NOMO-1 treated with dmso at 0.1 percent for 144 hours (cell line): Measurements from ENCODE around the gene RTP3.
A peak's percentile ranks its signal among the peaks of the same experiment; 100 is the strongest.
"Not testable (repeated sequence)": the region's sequence is repeated elsewhere in the genome, so short reads cannot be mapped to it uniquely, and the experiment has no call there.

Experiments used
- DNase-seq: peaks from one replicate; lab custom pipeline; 2025; ENCODE audit not compliant: unreplicated experiment; lab: John Stamatoyannopoulos, UW

RTP3 gene

GRCh38 chr3:46490338-46491084, 7.3 kb upstream of the RTP3 start:
- DNase-seq, result no peak

GRCh38 chr3:46491089-46492070, 6.4 kb upstream of the RTP3 start:
- no peak for DNase-seq

- no peak for DNase-seq
Observed at GRCh38 chr3:46492890-46493547, 4.8 kb upstream of the RTP3 start.

GRCh38 chr3:46494491-46494890, 3.3 kb upstream of the RTP3 start:
- not testable (repeated sequence) for DNase-seq

GRCh38 chr3:46495901-46496456, 1.8 kb upstream of the RTP3 start:
- no peak for DNase-seq

- DNase-seq, result no peak
Observed at GRCh38 chr3:46496746-46497555, 825 bp upstream of the RTP3 start.

GRCh38 chr3:46498916-46499519, 1.2 kb downstream of the RTP3 start:
- DNase-seq, result no peak

- DNase-seq, result no peak
Observed at GRCh38 chr3:46500656-46501635, 3.2 kb downstream of the RTP3 start.

- DNase-seq, result no peak
Observed at GRCh38 chr3:46501702-46502101, 3.9 kb downstream of the RTP3 start.

- DNase-seq, result no peak
Observed at GRCh38 chr3:46503200-46503874, 5.6 kb downstream of the RTP3 start.

- no peak for DNase-seq
Observed at GRCh38 chr3:46504789-46505188, 7.0 kb downstream of the RTP3 start.

- DNase-seq, result no peak
Observed at GRCh38 chr3:46505953-46506352, 8.2 kb downstream of the RTP3 start.

- DNase-seq, result no peak
Observed at GRCh38 chr3:46506526-46506925, 8.8 kb downstream of the RTP3 start.

GRCh38 chr3:46508850-46509591, 11.2 kb downstream of the RTP3 start:
- DNase-seq, result no peak

- no peak for DNase-seq
Observed at GRCh38 chr3:46509661-46510187, 11.9 kb downstream of the RTP3 start.

- DNase-seq, result peak; percentile 36
Observed at GRCh38 chr3:46512191-46512749, 14.5 kb downstream of the RTP3 start.

GRCh38 chr3:46516521-46516920, 18.7 kb downstream of the RTP3 start:
- DNase-seq, result no peak
